Measurements from ENCODE around the gene SLC7A11.

The SLC7A11 gene

GRCh38 chr4:138262030-138262429, 19.9 kb upstream of the SLC7A11 start:
- no peak for TF ChIP-seq CTCF (conservative IDR thresholded peaks at IDR 0.05; ENCODE audit: control insufficient read depth, insufficient read depth, low read depth, low read length)
- no peak overlapping the region for H3K4me3 ChIP-seq (ENCODE audit: control insufficient read depth, low read depth, low read length)
- DNase-seq (ENCODE audit: low read depth), result no peak

- TF ChIP-seq CTCF (conservative IDR thresholded peaks at IDR 0.05; ENCODE audit: control insufficient read depth, insufficient read depth, low read depth, low read length), result no peak
- H3K4me3 ChIP-seq (ENCODE audit: control insufficient read depth, low read depth, low read length), result no peak overlapping the region
- DNase-seq (ENCODE audit: low read depth), result peak; percentile 68
These were observed 17.7 kb upstream of the SLC7A11 start for GRCh38 chr4:138259824-138260223.

GRCh38 chr4:138259271-138259670, 17.1 kb upstream of the SLC7A11 start:
- H3K4me3 ChIP-seq (ENCODE audit: control insufficient read depth, low read depth, low read length), result no peak overlapping the region
- no peak for DNase-seq (ENCODE audit: low read depth)
- no peak for TF ChIP-seq CTCF (conservative IDR thresholded peaks at IDR 0.05; ENCODE audit: control insufficient read depth, insufficient read depth, low read depth, low read length)

GRCh38 chr4:138256608-138257007, 14.5 kb upstream of the SLC7A11 start:
- no peak for DNase-seq (ENCODE audit: low read depth)
- no peak overlapping the region for H3K4me3 ChIP-seq (ENCODE audit: control insufficient read depth, low read depth, low read length)
- no peak for TF ChIP-seq CTCF (conservative IDR thresholded peaks at IDR 0.05; ENCODE audit: control insufficient read depth, insufficient read depth, low read depth, low read length)

- H3K4me3 ChIP-seq (ENCODE audit: control insufficient read depth, low read depth, low read length), result no peak overlapping the region
- TF ChIP-seq CTCF (conservative IDR thresholded peaks at IDR 0.05; ENCODE audit: control insufficient read depth, insufficient read depth, low read depth, low read length), result no peak
- DNase-seq (ENCODE audit: low read depth), result no peak
These were observed 13.9 kb upstream of the SLC7A11 start for GRCh38 chr4:138255917-138256597.

GRCh38 chr4:138252551-138252950, 10.4 kb upstream of the SLC7A11 start:
- no peak overlapping the region for H3K4me3 ChIP-seq (ENCODE audit: control insufficient read depth, low read depth, low read length)
- TF ChIP-seq CTCF (conservative IDR thresholded peaks at IDR 0.05; ENCODE audit: control insufficient read depth, insufficient read depth, low read depth, low read length), result no peak
- no peak for DNase-seq (ENCODE audit: low read depth)

- no peak overlapping the region for H3K4me3 ChIP-seq (ENCODE audit: control insufficient read depth, low read depth, low read length)
- DNase-seq (ENCODE audit: low read depth), result no peak
- TF ChIP-seq CTCF (conservative IDR thresholded peaks at IDR 0.05; ENCODE audit: control insufficient read depth, insufficient read depth, low read depth, low read length), result no peak
These were observed 9.8 kb upstream of the SLC7A11 start for GRCh38 chr4:138251938-138252337.
